MM.1S (cell line): ENCODE results near the gene NR6A1.

Source experiments
- DNase-seq: peaks from one replicate; pipeline ENCODE4 v3.0.0-alpha.2; 2015
- H2AFZ ChIP-seq: fragments of 300-600 bp; sonication (generic); 2 replicates; pipeline ENCODE4 v1.6.0; 2016; ENCODE audit warnings: antibody characterized with exemption, low read length
- H3F3A ChIP-seq: fragments of 300-600 bp; sonication (generic); 2 replicates; pipeline ENCODE4 v1.6.1; 2016; ENCODE audit warnings: mild to moderate bottlenecking, antibody characterized with exemption, low read length, moderate library complexity, mixed read lengths; ENCODE audit not compliant: insufficient read depth
- H3K27ac ChIP-seq: fragments of 300-600 bp; sonication (generic); 2 replicates; pipeline ENCODE4 v1.5.1; 2016; ENCODE audit warnings: mild to moderate bottlenecking, low read length
- H3K27me3 ChIP-seq: fragments of 300-600 bp; sonication (generic); replicated peaks from 2 replicates; pipeline ENCODE4 v1.6.0; 2016; ENCODE audit warnings: low read length; ENCODE audit not compliant: insufficient read depth
- H3K36me3 ChIP-seq: fragments of 300-600 bp; sonication (generic); replicated peaks from 2 replicates; pipeline ENCODE4 v1.6.1; 2016; ENCODE audit warnings: mild to moderate bottlenecking, low read length, mixed read lengths; ENCODE audit not compliant: insufficient read depth
- H3K4me1 ChIP-seq: fragments of 300-600 bp; sonication (generic); 2 replicates; pipeline ENCODE4 v1.6.1; 2016; ENCODE audit warnings: low read length, mixed read lengths
- H3K4me2 ChIP-seq: fragments of 300-600 bp; sonication (generic); 2 replicates; pipeline ENCODE4 v1.6.0; 2016; ENCODE audit warnings: low read depth, low read length
- H3K4me3 ChIP-seq: fragments of 300-600 bp; sonication (generic); 2 replicates; pipeline ENCODE4 v1.5.1; 2016; ENCODE audit warnings: low read length, mixed read lengths
- H3K79me2 ChIP-seq: fragments of 300-600 bp; sonication (generic); 2 replicates; pipeline ENCODE4 v1.6.1; 2016; ENCODE audit warnings: mixed run types, low read length, mixed read lengths
- H3K9ac ChIP-seq: fragments of 300-600 bp; sonication (generic); 2 replicates; pipeline ENCODE4 v1.6.1; 2016; ENCODE audit warnings: low read length, mixed read lengths
- H3K9me2 ChIP-seq: fragments of 300-600 bp; sonication (generic); replicated peaks from 2 replicates; pipeline ENCODE4 v1.6.1; 2016; ENCODE audit warnings: mild to moderate bottlenecking, low read length, mixed read lengths; ENCODE audit not compliant: insufficient read depth
- H3K9me3 ChIP-seq: fragments of 300-600 bp; sonication (generic); replicated peaks from 2 replicates; pipeline ENCODE4 v1.6.1; 2016; ENCODE audit warnings: mild to moderate bottlenecking, low read length, mixed read lengths; ENCODE audit not compliant: insufficient read depth
- H4K20me1 ChIP-seq: fragments of 300-600 bp; sonication (generic); 2 replicates; pipeline ENCODE4 v1.6.1; 2016; ENCODE audit warnings: mild to moderate bottlenecking, low read length, moderate library complexity, mixed read lengths; ENCODE audit not compliant: insufficient read depth
- CTCF ChIP-seq: fragments of 300-600 bp; sonication (generic); IDR thresholded peaks from 2 replicates; pipeline ENCODE4 v1.5.1; 2016; ENCODE audit warnings: antibody characterized with exemption, low read length, mixed read lengths
- EZH2 ChIP-seq: fragments of 300-600 bp; sonication (generic); optimal IDR thresholded peaks from 2 replicates; pipeline ENCODE3; 2017; ENCODE audit warnings: low read depth, mild to moderate bottlenecking, antibody characterized with exemption, low read length, mixed read lengths
- EZH2phosphoT487 ChIP-seq: fragments of 300-600 bp; sonication (generic); IDR thresholded peaks from 2 replicates; pipeline ENCODE4 v1.6.1; 2018; ENCODE audit warnings: antibody characterized with exemption, low read length

Gene NR6A1

GRCh38 chr9:124514874-124515273, 256.2 kb downstream of the NR6A1 start:
- H3K27ac ChIP-seq, result no peak overlapping the region
- H2AFZ ChIP-seq, result no peak overlapping the region
- H3K4me2 ChIP-seq, result no peak overlapping the region
- no peaks in the 10 kb centered on the region for H4K20me1 ChIP-seq
- no peaks in the 10 kb centered on the region for H3K27me3 ChIP-seq
- H3K4me1 ChIP-seq, result peaks cover 11% of the 10 kb centered on the region
- H3K9me3 ChIP-seq, result no peaks in the 10 kb centered on the region
- H3K4me3 ChIP-seq, result no peak overlapping the region
- TF ChIP-seq EZH2, result no peak
- TF ChIP-seq EZH2phosphoT487, result no peak
- TF ChIP-seq CTCF, result no peak
- H3K9me2 ChIP-seq, result no peaks in the 10 kb centered on the region
- DNase-seq, result no peak
- no peaks in the 10 kb centered on the region for H3K79me2 ChIP-seq
- no peaks in the 10 kb centered on the region for H3F3A ChIP-seq
- H3K36me3 ChIP-seq, result no peaks in the 10 kb centered on the region
- H3K9ac ChIP-seq, result no peak overlapping the region

- DNase-seq, result no peak
- Histone ChIP-seq H3K27ac (no peak overlapping the region), H3K4me2 (no peak overlapping the region)
Observed at GRCh38 chr9:124514125-124514524, 257.0 kb downstream of the NR6A1 start.

GRCh38 chr9:124513376-124513994, 257.6 kb downstream of the NR6A1 start:
- Histone ChIP-seq H3K4me1 (peaks cover 11% of the 10 kb centered on the region), H3K9me2 (no peaks in the 10 kb centered on the region), H3K27me3 (no peaks in the 10 kb centered on the region), H3K4me2 (no peak overlapping the region), H3K9me3 (no peaks in the 10 kb centered on the region), H3F3A (no peaks in the 10 kb centered on the region), H2AFZ (no peak overlapping the region), H3K27ac (no peak overlapping the region), H4K20me1 (no peaks in the 10 kb centered on the region), H3K4me3 (no peak overlapping the region), H3K9ac (no peak overlapping the region), H3K79me2 (no peaks in the 10 kb centered on the region), H3K36me3 (no peaks in the 10 kb centered on the region)
- DNase-seq, result no peak
- TF ChIP-seq EZH2phosphoT487, result no peak

More at GRCh38 chr9:124514125-124514524, 257.0 kb downstream of the NR6A1 start:
- no peak overlapping the region for H2AFZ ChIP-seq
- no peaks in the 10 kb centered on the region for H3K79me2 ChIP-seq
- H3K27me3 ChIP-seq, result no peaks in the 10 kb centered on the region
- no peaks in the 10 kb centered on the region for H3K9me3 ChIP-seq
- H3K9me2 ChIP-seq, result no peaks in the 10 kb centered on the region
- TF ChIP-seq EZH2phosphoT487 (no peak), EZH2 (no peak), CTCF (no peak)
- no peak overlapping the region for H3K4me3 ChIP-seq
- no peaks in the 10 kb centered on the region for H3F3A ChIP-seq
- H3K4me1 ChIP-seq, result peaks cover 11% of the 10 kb centered on the region
- no peaks in the 10 kb centered on the region for H3K36me3 ChIP-seq
- no peaks in the 10 kb centered on the region for H4K20me1 ChIP-seq
- H3K9ac ChIP-seq, result no peak overlapping the region

- Histone ChIP-seq H3K4me2 (no peak overlapping the region), H3F3A (no peaks in the 10 kb centered on the region), H3K9me2 (no peaks in the 10 kb centered on the region), H2AFZ (no peak overlapping the region), H3K79me2 (no peaks in the 10 kb centered on the region), H4K20me1 (no peaks in the 10 kb centered on the region), H3K27me3 (no peaks in the 10 kb centered on the region), H3K9ac (no peak overlapping the region), H3K4me3 (no peak overlapping the region), H3K36me3 (no peaks in the 10 kb centered on the region), H3K9me3 (no peaks in the 10 kb centered on the region), H3K4me1 (peaks cover 11% of the 10 kb centered on the region), H3K27ac (no peak overlapping the region)
- TF ChIP-seq EZH2phosphoT487, result no peak
- TF ChIP-seq EZH2, result no peak
- no peak for TF ChIP-seq CTCF
- DNase-seq, result no peak
Observed at GRCh38 chr9:124512806-124513204, 258.3 kb downstream of the NR6A1 start.
